HG03354 (cell line): ENCODE measurements around the gene PDE6C.

Experiments used
- ATAC-seq: cut with Tn5 transposase; IDR thresholded peaks from one replicate; pipeline ENCODE4 v1.9.1; 2021; ENCODE audit warnings: mild to moderate bottlenecking; ENCODE audit not compliant: unreplicated experiment, poor library complexity, severe bottlenecking

PDE6C gene

DNA sequence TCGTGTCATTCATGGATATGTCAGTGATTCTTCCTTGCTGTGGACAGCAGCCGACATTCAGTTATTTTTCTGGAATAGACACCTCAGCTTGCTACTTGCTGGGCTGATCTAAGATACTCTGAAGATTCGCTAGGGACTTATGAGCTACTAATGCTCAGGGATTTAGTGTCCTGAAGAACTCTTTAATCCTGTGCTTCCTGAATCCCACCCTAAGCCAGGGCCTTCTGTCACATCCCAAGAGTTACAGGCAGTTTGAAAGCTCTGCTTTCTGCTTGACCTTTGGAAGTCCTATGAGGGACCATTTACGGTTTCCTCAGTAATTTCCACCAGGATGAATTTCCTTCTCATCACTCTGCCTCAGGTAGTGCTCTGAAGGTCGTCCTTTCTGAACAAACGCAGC lies at the start of gene PDE6C:
TSS of gene PDE6C (plus strand) at position 227 of the 400 bp plus-strand sequence. CDS start 189 bp downstream, outside the sequence.
- ATAC-seq, result no peak

DNA sequence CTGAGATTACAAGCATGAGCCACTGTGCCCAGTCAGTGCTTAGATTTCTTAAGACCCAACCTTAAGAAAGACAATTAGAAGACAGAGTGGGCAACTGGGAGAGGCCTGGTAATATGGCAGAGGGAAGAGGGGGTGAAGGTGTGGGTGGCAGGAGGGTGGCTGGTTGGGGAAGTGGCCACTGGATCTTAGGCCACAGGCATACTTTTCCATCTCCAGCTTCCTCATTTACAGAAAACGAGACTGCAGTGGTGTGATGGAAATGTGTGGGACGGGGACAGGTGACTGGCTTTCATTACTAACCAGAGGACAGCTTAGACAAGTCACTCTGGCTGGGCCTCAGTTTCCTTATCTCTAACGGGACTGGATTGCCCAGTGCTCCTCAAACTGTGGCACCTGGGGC lies 46.9 kb upstream of the PDE6C start:
- no peak for ATAC-seq

DNA sequence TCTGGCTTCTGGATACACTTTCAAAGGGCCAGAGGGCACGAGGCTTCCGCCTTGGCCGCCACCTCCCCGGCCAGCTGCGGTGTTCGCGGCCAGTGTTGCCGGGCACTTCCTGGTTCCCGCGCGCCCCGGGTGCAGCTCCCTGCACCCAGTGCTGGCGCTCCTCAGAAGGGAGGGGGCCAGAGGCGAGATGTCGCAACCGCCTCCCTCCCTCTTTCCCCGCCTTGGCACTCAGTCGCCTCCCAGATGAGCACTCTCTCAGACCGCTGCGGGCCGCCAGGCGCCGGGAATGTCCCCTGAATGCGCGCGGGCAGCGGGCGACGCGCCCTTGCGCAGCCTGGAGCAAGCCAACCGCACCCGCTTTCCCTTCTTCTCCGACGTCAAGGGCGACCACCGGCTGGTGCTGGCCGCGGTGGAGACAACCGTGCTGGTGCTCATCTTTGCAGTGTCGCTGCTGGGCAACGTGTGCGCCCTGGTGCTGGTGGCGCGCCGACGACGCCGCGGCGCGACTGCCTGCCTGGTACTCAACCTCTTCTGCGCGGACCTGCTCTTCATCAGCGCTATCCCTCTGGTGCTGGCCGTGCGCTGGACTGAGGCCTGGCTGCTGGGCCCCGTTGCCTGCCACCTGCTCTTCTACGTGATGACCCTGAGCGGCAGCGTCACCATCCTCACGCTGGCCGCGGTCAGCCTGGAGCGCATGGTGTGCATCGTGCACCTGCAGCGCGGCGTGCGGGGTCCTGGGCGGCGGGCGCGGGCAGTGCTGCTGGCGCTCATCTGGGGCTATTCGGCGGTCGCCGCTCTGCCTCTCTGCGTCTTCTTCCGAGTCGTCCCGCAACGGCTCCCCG lies 45.7 kb upstream of the PDE6C start, which contains the start of gene FFAR4:
TSS of gene FFAR4 (plus strand) at position 231 of the 842 bp plus-strand sequence. CDS start at position 287, 56 bp downstream.
- no peak for ATAC-seq

DNA sequence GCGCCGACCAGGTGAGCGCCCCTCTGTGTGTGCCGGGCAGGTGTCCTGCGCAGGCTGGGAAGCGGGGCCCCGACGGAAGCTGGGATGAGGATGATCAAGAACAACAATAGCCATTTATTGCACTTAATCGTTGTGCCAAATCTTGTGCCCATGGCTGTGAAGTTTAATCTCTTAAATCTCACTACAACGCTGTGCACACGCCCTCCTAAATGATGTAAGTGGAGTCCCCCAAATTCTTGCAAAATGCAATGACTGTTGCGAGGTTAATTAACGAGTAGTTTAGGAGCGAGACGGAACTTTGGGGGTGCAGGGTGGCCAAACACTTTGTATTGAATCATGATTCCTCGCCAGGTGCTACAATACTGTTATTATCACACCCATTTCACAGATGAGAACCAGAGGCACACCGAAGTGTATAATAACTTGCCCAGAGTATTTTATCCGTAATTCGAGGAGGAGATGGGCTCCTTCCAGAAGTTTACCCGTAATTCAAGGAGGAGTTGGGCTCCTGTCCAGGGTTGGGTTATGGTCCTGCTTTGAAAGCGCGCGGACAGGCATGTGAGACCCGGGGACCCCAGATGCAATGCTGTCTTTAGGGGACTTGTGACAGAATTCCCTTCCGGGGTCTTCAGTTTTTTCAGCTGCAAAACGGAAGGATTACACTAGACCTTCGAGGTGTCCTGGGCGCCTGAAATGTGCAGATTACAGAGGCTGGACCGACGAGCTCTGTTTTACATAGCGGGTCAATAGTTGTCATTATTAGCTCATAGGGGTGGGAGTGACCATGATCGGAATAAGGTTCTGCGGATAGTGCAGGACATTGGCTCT lies 44.8 kb upstream of the PDE6C start:
- no peak for ATAC-seq

DNA sequence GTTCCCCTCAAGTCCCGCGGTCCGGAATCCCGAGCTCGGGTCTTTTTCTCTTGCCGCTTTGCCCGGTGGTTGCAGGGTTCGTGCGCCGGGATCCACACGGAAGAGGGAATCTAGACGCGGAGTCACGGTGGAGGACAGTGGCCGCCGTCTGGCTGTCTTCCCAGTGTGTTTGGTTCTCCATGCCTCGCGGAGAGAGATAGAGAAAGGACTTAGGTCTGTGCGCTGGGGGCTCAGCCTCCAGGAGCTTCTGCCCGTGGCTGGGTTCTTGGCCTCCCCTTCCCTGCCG lies 44.3 kb upstream of the PDE6C start:
- no peak for ATAC-seq

DNA sequence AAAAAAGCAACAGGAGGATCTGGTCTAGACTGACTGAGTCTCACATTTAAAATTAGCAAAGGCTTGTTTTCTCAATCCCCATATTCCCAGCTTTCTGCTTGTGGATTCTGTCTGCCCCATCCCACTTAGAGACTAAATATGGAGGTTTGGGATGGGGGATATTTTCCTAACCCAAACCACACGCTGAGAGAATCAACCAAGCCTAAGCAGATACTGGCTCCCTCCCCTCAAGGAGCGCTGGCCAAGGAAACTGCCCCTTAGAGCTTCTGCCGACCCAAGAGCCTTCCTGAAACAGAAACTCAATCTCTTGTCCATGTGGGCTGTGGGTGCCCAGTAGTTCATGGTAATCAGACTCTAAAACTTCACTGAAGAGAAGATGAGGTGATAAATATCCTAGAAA lies 42.0 kb upstream of the PDE6C start:
- no peak for ATAC-seq

DNA sequence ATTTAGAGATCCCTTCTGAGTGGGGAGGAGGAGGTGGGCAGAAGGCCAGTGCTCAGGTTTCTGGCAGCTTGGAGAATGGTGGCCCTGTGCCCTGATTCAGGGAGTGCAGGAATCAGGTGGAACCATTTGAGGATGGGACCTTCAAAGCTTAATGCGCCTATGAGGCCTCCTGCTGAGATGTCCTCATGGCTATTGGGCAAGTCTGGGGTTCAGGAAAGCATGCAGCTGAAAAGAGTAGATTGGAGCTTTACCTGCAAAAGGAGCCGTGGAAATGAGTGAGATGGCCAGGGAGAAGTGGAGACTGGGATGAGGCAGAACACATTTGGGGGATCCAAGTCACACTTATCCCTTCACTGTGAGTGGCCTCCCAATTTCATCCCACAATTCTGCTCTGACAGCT lies 39.7 kb upstream of the PDE6C start:
- no peak for ATAC-seq

DNA sequence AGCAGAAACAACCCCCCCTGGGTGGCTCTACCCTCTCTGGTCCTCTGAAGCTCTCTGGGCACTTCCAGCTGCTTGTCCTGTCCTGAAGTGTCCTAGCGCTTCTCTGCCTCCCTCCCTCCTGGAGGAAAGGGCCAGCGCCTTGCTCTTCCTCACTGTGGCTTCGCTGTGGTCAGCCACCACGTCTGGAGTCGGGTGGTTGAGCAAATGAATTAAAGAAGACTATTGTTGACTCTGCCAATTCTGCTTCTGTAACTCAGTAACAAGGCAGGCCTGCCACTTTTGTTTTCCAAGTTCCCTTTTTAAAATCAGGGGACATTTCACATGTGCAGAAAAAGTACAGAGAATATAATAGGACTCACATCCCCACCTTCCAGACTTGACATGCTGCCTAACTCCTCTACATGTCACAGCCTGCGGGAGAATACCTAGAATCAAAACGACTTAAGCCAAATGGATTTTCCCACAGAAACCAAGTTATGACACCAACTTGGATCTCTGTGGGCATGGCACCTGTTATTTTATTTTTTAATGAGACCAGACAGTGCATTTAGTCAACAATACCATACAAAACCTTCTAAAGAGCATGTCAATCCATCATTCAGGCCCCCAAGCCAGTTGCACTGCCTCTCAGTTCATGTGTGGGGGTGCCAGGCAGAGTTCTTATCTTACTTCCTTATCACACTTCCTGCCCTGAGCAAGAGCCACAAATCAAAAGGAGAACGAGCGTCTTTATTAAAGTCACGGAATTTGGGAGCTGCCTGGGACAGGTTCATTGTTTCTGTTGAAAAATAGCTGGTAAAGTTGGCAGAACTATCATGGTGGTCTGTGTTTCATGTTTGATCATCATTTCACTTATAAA lies 39.1 kb upstream of the PDE6C start:
- no peak for ATAC-seq

DNA sequence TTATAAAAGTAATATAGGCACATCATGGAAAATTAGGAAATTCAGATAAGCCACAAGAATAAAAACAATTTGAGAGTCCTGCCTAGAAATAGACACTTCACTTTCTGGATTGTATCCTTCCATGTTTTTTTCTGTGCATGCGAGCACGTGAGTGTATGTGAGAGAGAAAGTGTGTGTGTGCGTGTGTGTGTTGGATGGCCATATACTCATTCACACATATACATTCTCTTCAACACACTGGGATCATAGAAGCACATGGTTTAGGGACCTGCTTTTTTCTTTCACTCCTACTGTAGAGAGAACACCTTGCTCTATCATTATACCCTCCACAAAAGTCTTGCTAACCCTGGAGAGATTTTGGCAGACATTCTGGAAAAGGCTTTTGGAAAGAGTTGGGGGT lies 38.4 kb upstream of the PDE6C start:
- no peak for ATAC-seq

DNA sequence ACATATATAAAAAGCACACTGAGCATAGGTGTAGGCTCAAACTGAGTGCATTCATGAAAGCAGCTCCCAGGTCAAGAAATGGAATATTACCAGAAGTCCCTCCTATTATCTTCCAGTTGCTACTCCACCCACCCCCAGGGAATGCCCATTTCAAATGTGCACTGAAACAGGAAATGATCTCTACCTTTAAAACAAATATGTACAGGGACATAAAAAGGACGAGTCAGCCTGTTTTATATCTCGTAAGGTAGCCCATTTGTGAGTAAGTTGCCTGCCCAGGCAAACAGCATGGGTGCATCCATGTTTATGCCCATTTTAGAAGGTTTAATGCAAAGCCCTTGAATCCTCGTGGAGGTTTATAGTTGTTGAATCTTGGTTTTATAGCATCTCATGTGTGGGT lies 35.4 kb upstream of the PDE6C start:
- no peak for ATAC-seq

DNA sequence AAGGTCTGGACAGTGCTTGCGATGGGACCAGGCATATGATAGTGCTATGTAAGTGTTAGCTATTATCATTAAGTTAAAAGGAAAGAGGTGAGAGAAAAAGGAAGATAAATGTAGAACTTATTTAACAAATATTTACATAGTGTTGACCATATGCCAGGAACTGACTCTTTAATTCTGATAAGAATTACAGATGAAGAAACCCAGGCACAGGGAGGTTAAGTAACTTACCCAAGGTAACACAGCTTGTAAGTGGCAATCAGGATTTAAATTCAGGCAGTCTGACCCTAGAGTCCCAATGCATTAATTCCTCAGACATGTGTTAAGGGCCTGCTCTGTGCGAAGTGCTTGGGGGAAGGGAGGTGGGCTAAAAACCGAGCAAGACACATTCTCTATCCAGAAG lies 34.8 kb upstream of the PDE6C start:
- no peak for ATAC-seq

DNA sequence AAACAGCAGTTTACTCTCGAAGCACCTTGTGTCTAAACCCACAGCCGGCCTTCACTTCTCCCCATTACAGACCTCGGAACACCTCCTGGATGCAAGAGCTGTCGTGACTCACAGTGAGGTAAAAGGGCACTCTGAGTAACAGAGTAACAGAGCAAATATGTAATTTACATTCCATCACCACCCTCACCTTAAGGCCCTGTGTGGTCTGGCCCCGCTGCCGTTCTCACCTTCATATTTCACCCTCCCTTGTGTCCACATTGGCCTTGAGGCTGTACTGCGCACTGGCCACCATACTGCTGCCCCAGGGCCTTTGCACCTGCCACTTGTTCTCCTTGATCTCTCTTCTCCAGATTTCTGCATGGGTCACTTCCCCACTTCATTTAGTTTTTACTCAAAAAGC lies 33.2 kb upstream of the PDE6C start:
- no peak for ATAC-seq

DNA sequence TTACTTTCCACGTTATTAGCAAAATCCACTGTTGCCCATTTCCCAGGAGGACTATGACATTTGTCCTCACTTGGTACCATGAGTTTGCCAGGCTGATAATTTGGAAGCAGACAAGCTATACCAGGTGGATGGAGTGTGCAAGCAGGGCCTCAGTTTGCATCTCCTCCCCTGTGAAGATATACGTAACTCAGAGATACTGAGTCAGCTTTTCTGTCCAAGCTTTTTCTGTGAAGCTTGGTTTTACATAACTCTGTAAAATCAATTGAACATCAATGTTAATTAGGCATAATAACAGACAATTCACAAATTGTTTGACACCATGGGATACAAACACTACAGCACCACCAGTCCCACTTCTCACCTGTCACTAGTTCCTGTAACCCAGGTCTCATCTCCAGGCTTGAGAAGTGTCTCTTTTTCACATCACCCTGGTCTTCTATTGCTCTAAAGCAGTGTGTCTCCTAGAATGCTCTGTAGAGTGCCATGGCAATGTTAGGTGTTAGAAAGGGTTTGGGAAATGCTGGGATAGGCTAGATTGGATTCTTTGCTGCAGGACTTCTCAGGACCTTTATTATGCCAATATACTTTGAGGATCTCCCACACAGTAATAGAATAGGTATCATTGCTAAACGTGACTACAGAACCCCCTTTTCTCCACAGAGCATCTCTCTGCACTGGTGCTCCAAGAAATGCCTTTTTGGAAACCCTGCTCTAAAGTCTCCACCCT lies 32.2 kb upstream of the PDE6C start:
- ATAC-seq, result no peak

DNA sequence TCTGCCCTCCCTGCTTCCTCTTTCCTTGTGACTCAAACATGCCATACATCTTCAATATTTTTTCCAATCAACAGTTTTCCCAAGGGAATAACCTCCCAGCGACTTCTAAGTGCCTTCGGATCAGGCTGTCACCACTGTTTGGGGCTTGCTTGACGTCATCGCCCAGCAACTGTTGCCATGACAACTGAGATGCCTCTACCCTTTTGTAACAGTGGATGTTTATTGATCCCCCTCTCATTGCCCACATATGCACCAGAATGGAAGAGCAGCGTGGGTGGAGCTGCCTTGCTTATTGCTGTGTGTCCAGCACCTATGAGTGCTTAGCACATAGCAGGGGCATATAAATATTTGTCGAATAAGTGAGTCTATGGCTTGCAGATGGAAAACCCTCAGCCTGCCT lies 31.5 kb upstream of the PDE6C start:
- ATAC-seq, result no peak

DNA sequence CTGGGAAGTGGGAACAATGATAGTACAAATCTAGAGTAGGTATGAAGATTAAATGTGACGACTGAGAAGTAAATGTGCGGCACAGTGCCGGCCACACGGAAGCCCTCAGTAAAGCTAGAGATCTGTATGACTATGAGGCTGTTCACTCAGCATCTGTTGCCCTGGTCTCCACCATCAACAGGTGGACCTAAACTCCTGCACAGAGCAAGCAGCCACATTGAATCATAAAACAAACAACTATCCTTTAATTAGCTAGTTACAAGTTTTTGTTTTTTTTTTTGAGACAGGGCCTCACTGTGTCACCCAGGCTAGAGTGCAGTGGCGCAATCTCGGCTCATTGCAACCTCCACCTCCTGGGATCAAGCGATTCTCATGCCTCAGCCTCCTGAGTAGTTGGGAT lies 27.9 kb upstream of the PDE6C start:
- ATAC-seq, result no peak

DNA sequence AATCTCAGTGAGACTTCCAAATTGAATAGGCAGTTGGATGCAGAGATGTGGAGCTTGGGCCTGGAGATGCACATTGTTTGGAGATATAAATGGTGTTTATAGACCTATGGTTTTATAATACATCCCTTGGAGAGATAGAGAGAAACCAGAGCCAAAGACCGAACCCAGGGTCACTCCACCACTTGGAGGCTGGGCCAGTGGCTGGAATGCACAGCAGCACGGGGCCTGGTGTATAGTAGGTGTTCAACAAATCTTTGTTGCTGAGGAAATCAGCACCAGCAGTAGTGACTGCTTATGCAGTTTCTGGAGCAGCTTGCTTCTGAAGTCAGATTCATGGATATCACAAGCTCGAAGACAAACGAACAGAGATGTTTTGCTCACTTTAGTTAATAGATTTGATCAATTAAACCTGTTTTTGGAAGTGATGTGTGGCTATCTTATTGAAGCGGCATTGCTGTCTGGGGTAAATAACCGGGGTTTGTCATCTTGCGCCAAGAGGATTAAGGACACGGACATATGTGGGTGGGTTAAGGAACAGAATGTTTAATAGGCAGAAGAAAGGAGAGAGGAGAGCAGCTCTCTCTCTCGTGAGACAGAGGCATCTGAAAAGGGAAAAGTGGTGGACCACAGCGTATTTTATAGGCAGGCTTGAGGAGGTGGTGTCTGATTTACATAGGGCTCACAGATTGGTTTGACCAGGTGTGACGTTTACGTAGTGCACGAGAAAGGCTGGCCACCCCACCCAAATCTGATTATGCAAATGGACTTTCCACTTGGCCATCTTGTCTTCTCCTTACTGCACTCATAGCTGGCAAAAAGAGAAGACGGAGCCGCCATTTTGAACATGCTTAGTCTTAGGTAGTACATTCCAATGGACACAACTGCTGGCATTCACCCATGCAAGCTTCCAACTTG lies 22.4 kb upstream of the PDE6C start:
- no peak for ATAC-seq

DNA sequence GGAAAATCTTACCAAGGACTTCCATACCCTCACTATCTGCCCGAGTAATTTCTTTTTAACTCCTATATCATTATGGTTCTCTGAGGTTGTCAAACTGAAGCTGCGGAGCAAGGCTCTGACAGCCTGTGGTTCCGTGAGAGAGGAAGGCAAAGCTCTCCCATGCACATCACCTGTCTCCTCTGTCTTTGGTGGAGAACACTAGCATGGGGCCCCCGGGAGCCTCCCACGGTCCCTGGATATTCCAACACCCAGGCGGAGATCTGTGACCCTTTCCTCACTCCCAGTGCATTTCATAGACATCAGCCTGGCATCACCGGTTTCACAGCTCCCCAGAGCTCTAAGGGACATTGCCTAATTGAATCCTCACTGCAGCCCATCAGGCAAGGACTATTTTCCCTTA lies 21.7 kb upstream of the PDE6C start:
- no peak for ATAC-seq

DNA sequence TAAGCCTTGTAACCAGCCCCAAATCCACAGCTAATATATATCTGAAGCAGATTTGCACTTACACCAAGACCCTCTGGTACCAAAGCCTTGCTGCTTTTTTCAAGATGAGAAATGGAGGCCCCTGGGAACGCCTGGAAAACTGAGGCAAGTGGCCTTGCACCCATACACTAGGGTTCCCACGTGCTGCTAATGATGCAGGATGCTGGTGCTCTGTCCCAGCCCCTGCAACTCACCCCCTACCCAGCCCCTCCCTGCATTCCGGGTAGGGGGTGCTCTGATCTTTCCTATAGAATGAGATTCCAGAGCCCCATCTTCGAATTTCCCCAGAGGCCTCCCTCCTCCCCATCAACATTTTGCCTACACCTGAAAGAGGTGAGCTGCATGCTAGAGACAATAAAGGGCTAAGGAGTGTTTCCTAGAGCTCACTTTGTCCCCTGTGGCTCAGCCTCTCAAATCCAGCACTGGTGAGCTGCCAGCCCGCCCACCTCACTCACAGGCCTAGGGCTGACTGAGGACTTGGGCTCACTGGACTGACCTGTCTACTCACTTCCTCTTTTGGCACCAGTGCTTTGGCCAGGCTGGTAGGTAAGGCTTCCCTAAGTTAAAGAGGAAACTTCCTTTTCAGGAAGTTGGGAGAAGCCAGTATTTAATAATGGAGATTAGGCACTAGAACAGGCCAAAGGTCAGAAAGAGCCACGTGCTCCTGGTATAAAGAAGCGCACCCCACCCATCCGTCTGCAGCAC lies 21.1 kb upstream of the PDE6C start:
- no peak for ATAC-seq
